T47D (cell line): ENCODE results near the gene DIP2C.
"Not testable (repeated sequence)": the region's sequence is repeated elsewhere in the genome, so short reads cannot be mapped to it uniquely, and the experiment has no call there.

Source experiments
- DNase-seq, 2 experiments: peaks; one replicate each; pipeline versions ENCODE4 v3.0.0 to v3.0.0-alpha.2; 2011 to 2012; ENCODE audit warnings: low read depth in 1 of 2, low spot score in 1 of 2
- JUND ChIP-seq: IDR thresholded peaks from 2 replicates; pipeline ENCODE4 v1.6.1; 2012; ENCODE audit warnings: low read depth
- in situ Hi-C: cut with HindIII; loops from 2 replicates; pipeline ENCODE4 v1.10.0; 2016; ENCODE audit warnings: low sequenced_read_pairs, low pct_unique_long_range_greater_than_20kb

The DIP2C gene

DNA sequence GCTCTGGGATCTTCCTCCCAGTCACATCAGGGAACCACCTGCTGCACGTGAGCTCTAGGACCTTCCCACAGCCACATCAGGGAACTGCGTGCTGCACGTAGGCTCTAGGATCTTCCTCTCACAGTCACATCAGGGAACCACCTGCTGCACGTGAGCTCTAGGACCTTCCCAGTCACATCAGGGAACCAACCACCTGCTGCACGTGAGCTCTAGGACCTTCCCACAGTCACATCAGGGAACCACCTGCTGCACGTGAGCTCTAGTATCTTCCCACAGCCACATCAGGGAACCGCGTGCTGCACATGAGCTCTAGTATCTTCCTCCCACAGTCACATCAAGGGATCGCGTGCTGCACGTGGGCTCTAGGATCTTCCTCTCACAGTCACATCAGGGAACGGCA, 229.7 kb downstream of the DIP2C start:
- no peak for DNase-seq
- in situ Hi-C loops, result no loop called here
- no peak for TF ChIP-seq JUND

GRCh38 chr10:458421-458851, 231.0 kb downstream of the DIP2C start:
- in situ Hi-C loops, result no loop called here
- DNase-seq, result no peak
- TF ChIP-seq JUND, result no peak

DNA sequence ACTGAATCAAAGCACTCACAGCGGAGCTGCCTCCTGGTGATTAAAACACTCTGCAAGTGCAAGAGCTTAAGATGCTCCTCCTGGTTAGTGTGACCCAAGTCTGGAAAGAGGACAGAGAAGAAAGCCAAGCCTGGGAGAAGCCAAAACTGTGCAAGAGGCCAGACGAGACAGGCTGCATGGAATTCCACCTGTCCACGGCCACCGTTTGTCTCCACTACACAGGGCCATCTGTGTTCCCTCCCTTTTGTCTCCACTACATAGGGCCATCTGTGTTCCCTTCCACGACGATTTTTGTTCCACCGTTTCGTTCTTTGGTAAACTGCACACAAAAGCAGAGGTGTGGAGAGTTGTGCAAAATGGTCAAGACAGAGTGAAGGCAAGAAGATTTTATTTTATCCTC, 233.0 kb downstream of the DIP2C start:
- TF ChIP-seq JUND, result no peak
- DNase-seq, result no peak
- in situ Hi-C loops, result no loop called here

DNA sequence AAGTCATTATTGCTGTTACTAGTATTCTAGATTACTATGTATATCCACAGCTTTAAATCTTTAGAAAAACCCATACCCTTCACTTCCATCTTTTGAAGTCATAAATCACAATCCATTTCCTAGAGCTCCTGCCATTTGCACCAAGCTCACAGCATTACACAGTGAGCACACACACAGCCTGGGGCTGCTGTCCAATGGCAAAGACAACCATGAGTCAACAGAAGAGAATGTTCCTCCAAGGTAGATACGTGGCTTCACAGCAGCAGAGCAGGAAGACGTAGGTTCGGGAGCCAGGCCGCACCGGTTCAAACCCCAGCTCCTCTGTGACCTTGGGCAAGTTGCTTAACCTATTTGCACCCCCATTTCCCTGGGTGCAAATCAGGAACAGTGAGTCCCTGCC, 234.6 kb downstream of the DIP2C start:
- peak; percentile 84 for TF ChIP-seq JUND
- DNase-seq, result peak; percentile 63 to 94
- in situ Hi-C loops, result no loop called here

DNA sequence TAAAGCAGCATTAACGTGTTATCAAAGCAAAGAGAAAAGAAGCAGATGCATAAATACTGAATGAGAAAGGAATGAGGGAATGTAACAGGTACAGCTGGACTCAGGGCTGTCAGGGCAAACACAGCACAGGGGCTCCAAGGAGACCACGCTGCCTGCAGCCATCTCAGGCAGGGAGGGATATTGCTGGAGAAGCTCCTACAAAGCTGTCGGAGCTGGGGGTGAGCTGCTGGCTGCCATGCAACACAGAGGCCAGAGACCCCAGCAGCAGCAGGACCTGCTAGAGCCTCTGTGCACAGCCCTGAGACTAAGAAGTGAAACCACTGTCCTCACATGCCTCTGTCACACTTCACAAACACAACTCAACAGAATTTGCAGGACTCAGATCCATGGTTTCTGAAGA, 235.8 kb downstream of the DIP2C start:
- in situ Hi-C loops, result no loop called here
- no peak for TF ChIP-seq JUND
- no peak for DNase-seq

- DNase-seq, result no peak
- no peak for TF ChIP-seq JUND
- in situ Hi-C loops, result no loop called here
Measured at GRCh38 chr10:452512-453426, 236.7 kb downstream of the DIP2C start.

GRCh38 chr10:451856-452255, 237.6 kb downstream of the DIP2C start:
- in situ Hi-C loops, result no loop called here
- DNase-seq, result no peak
- TF ChIP-seq JUND, result no peak

DNA sequence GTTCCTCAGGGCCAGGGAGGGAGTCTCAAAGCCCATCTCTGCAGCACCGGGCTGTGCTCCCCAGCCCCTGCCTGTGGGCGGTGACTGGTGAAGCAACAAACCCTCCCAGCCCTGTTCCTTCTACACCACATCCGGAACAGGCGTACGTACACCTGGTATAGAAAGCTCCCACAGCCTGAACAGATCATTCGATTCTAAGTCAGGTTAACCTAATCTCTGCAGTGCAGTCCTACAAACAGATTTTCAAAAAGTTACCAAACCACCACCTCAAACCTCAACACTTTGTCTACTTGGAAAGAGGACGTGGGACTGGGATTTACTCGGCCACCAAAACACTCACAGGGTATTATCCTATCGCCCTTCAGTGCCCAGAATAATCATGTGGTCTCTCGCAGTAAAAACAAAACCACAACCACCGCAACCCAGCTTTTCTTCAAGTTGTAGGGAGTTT, 238.4 kb downstream of the DIP2C start:
- TF ChIP-seq JUND, result no peak
- DNase-seq, result peak in 1 of 2 experiments; percentile 48
- in situ Hi-C loops, result no loop called here

DNA sequence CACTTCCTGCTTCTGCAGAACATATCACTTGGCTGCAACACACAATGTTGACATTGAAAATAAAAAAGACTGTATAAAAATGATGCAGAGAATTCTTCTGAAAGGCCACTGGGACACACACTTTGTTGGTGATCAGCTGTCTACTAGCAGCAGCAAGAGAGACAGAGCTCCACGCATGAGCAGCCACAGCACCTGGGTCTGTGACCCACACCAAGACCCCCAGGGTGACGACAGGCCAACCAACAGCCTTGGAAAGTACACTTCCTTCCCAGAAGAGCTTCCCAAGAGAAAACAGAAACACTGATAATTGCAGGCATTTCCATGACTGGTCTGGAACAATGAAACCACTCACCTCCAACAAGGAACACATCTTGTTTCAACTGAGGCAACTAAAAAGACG, 239.0 kb downstream of the DIP2C start:
- in situ Hi-C loops, result no loop called here
- no peak for TF ChIP-seq JUND
- DNase-seq, result no peak

GRCh38 chr10:449331-449730, 240.1 kb downstream of the DIP2C start:
- DNase-seq, in situ Hi-C loops: not testable (repeated sequence)

GRCh38 chr10:443459-443858, 246.0 kb downstream of the DIP2C start:
- TF ChIP-seq JUND, result no peak
- in situ Hi-C loops, result no loop called here
- DNase-seq, result peak in 1 of 2 experiments; percentile 25

- TF ChIP-seq JUND, result no peak
- in situ Hi-C loops, result no loop called here
- DNase-seq, result no peak
Measured at GRCh38 chr10:442209-442608, 247.3 kb downstream of the DIP2C start.

GRCh38 chr10:441659-442058, 247.8 kb downstream of the DIP2C start:
- in situ Hi-C loops, result no loop called here
- DNase-seq, result no peak
- TF ChIP-seq JUND, result no peak

- no peak for TF ChIP-seq JUND
- no peak for DNase-seq
- in situ Hi-C loops, result no loop called here
Measured at GRCh38 chr10:440127-440526, 249.3 kb downstream of the DIP2C start.
